MM.1S (cell line): ENCODE measurements around the gene CYFIP1.

Experiments used
- DNase-seq: peaks from one replicate; pipeline ENCODE4 v3.0.0-alpha.2; 2015
- H2AFZ ChIP-seq: fragments of 300-600 bp; sonication (generic); 2 replicates; pipeline ENCODE4 v1.6.0; 2016; ENCODE audit warnings: antibody characterized with exemption, low read length
- H3F3A ChIP-seq: fragments of 300-600 bp; sonication (generic); 2 replicates; pipeline ENCODE4 v1.6.1; 2016; ENCODE audit warnings: mild to moderate bottlenecking, antibody characterized with exemption, low read length, moderate library complexity, mixed read lengths; ENCODE audit not compliant: insufficient read depth
- H3K27ac ChIP-seq: fragments of 300-600 bp; sonication (generic); 2 replicates; pipeline ENCODE4 v1.5.1; 2016; ENCODE audit warnings: mild to moderate bottlenecking, low read length
- H3K27me3 ChIP-seq: fragments of 300-600 bp; sonication (generic); replicated peaks from 2 replicates; pipeline ENCODE4 v1.6.0; 2016; ENCODE audit warnings: low read length; ENCODE audit not compliant: insufficient read depth
- H3K36me3 ChIP-seq: fragments of 300-600 bp; sonication (generic); replicated peaks from 2 replicates; pipeline ENCODE4 v1.6.1; 2016; ENCODE audit warnings: mild to moderate bottlenecking, low read length, mixed read lengths; ENCODE audit not compliant: insufficient read depth
- H3K4me1 ChIP-seq: fragments of 300-600 bp; sonication (generic); 2 replicates; pipeline ENCODE4 v1.6.1; 2016; ENCODE audit warnings: low read length, mixed read lengths
- H3K4me2 ChIP-seq: fragments of 300-600 bp; sonication (generic); 2 replicates; pipeline ENCODE4 v1.6.0; 2016; ENCODE audit warnings: low read depth, low read length
- H3K4me3 ChIP-seq: fragments of 300-600 bp; sonication (generic); 2 replicates; pipeline ENCODE4 v1.5.1; 2016; ENCODE audit warnings: low read length, mixed read lengths
- H3K79me2 ChIP-seq: fragments of 300-600 bp; sonication (generic); 2 replicates; pipeline ENCODE4 v1.6.1; 2016; ENCODE audit warnings: mixed run types, low read length, mixed read lengths
- H3K9ac ChIP-seq: fragments of 300-600 bp; sonication (generic); 2 replicates; pipeline ENCODE4 v1.6.1; 2016; ENCODE audit warnings: low read length, mixed read lengths
- H3K9me2 ChIP-seq: fragments of 300-600 bp; sonication (generic); replicated peaks from 2 replicates; pipeline ENCODE4 v1.6.1; 2016; ENCODE audit warnings: mild to moderate bottlenecking, low read length, mixed read lengths; ENCODE audit not compliant: insufficient read depth
- H3K9me3 ChIP-seq: fragments of 300-600 bp; sonication (generic); replicated peaks from 2 replicates; pipeline ENCODE4 v1.6.1; 2016; ENCODE audit warnings: mild to moderate bottlenecking, low read length, mixed read lengths; ENCODE audit not compliant: insufficient read depth
- H4K20me1 ChIP-seq: fragments of 300-600 bp; sonication (generic); 2 replicates; pipeline ENCODE4 v1.6.1; 2016; ENCODE audit warnings: mild to moderate bottlenecking, low read length, moderate library complexity, mixed read lengths; ENCODE audit not compliant: insufficient read depth
- CTCF ChIP-seq: fragments of 300-600 bp; sonication (generic); IDR thresholded peaks from 2 replicates; pipeline ENCODE4 v1.5.1; 2016; ENCODE audit warnings: antibody characterized with exemption, low read length, mixed read lengths
- EZH2 ChIP-seq: fragments of 300-600 bp; sonication (generic); optimal IDR thresholded peaks from 2 replicates; pipeline ENCODE3; 2017; ENCODE audit warnings: low read depth, mild to moderate bottlenecking, antibody characterized with exemption, low read length, mixed read lengths
- EZH2phosphoT487 ChIP-seq: fragments of 300-600 bp; sonication (generic); IDR thresholded peaks from 2 replicates; pipeline ENCODE4 v1.6.1; 2018; ENCODE audit warnings: antibody characterized with exemption, low read length

CYFIP1 gene

GRCh38 chr15:22902981-22903380 lies 77.2 kb downstream of the CYFIP1 start:
- Histone ChIP-seq H3K9ac (no peak overlapping the region), H3K27ac (no peak overlapping the region), H3K4me2 (no peak overlapping the region), H3K4me3 (no peak overlapping the region), H3F3A (no peaks in the 10 kb centered on the region), H3K36me3 (no peaks in the 10 kb centered on the region), H3K4me1 (no peaks in the 10 kb centered on the region), H3K9me2 (no peaks in the 10 kb centered on the region), H3K27me3 (no peaks in the 10 kb centered on the region), H3K79me2 (no peaks in the 10 kb centered on the region), H4K20me1 (no peaks in the 10 kb centered on the region), H2AFZ (no peak overlapping the region), H3K9me3 (no peaks in the 10 kb centered on the region)
- no peak for TF ChIP-seq CTCF
- TF ChIP-seq EZH2phosphoT487, result no peak
- TF ChIP-seq EZH2, result no peak
- no peak for DNase-seq

DNA sequence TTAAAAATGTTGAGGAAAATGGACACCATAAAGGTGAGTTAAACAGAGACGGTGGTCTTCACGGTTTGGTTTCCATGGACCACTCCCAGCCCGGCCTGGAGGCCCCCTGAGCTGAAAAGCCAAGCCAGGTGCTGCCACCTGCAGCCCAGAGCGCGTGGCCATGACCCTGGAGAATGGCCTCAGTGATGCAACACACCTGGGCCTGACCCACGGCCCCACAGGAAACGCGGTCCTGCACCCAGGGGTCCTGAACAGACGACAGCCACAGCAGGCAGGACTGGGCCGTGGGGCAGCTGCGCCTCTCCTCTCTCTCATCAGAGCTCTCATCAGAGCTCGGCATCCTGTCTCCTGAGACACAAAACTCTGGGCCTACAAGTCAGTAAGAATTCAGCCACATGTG lies 77.6 kb downstream of the CYFIP1 start:
- Histone ChIP-seq H4K20me1 (no peaks in the 10 kb centered on the region), H3K79me2 (no peaks in the 10 kb centered on the region), H3K27me3 (no peaks in the 10 kb centered on the region), H2AFZ (no peak overlapping the region), H3F3A (no peaks in the 10 kb centered on the region), H3K9ac (no peak overlapping the region), H3K36me3 (no peaks in the 10 kb centered on the region), H3K4me1 (no peaks in the 10 kb centered on the region), H3K4me2 (no peak overlapping the region), H3K4me3 (no peak overlapping the region), H3K9me3 (no peaks in the 10 kb centered on the region), H3K9me2 (no peaks in the 10 kb centered on the region), H3K27ac (no peak overlapping the region)
- no peak for TF ChIP-seq EZH2
- TF ChIP-seq CTCF, result no peak
- no peak for TF ChIP-seq EZH2phosphoT487
- no peak for DNase-seq

- H3K4me2 ChIP-seq, result no peak overlapping the region
- no peak overlapping the region for H3K4me3 ChIP-seq
- H3K27ac ChIP-seq, result no peak overlapping the region
- no peaks in the 10 kb centered on the region for H3K9me2 ChIP-seq
- H4K20me1 ChIP-seq, result no peaks in the 10 kb centered on the region
- H3K9ac ChIP-seq, result no peak overlapping the region
- H3K27me3 ChIP-seq, result no peaks in the 10 kb centered on the region
- H3F3A ChIP-seq, result no peaks in the 10 kb centered on the region
- no peaks in the 10 kb centered on the region for H3K36me3 ChIP-seq
- no peaks in the 10 kb centered on the region for H3K79me2 ChIP-seq
- H2AFZ ChIP-seq, result no peak overlapping the region
- H3K9me3 ChIP-seq, result no peaks in the 10 kb centered on the region
- DNase-seq, result no peak
- TF ChIP-seq CTCF, result no peak
- no peak for TF ChIP-seq EZH2phosphoT487
- no peak for TF ChIP-seq EZH2
- H3K4me1 ChIP-seq, result no peaks in the 10 kb centered on the region
Measured at GRCh38 chr15:22902046-22902445, 78.1 kb downstream of the CYFIP1 start.
